Glomerular endothelial cell (primary cell): ENCODE data around the gene MTNR1B. TPM values are rescaled to one million over a fixed set of nuclear protein-coding genes. Genes with fewer than 3 reads are reported as not detected.

Source experiments
- DNase-seq: peaks from one replicate; pipeline ENCODE4 v3.0.0-alpha.2; 2011; ENCODE audit warnings: low read depth, low spot score; ENCODE audit errors: extremely low read depth
- total RNA-seq: library from RNA; depleted of rRNA; stranded (reverse); fragments of >200 nt; gene quantifications from 2 replicates; pipeline ENCODE4 v1.2.3, GENCODE V29; 2015

Gene MTNR1B
- total RNA-seq = not detected in 2 replicates

- DNase-seq = no peak
Measured at GRCh38 chr11:92969634-92970347, at the start of gene MTNR1B. MTNR1B (plus strand) TSS chr11:92969651; CDS start chr11:92969726, 75 bp downstream.

DNA sequence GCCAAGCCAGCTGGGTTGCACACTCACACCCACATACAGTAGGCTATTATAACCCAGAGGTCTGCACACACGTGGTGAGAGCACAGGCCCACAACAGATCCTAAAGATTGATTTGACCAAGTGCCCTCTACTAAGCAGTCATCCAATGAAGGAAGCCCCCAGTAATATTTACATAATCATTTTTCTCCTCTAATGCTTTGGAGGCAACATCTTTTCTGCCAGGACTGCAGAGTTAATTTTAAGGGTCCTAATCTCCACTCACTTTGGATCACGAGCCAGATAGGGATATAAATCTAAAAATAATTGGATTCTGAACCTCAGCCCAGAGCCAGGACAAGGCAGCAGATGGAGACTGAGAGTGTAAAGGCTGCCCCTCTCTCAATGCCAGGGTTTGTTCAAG lies 49.1 kb upstream of the MTNR1B start:
- no peak for DNase-seq

DNA sequence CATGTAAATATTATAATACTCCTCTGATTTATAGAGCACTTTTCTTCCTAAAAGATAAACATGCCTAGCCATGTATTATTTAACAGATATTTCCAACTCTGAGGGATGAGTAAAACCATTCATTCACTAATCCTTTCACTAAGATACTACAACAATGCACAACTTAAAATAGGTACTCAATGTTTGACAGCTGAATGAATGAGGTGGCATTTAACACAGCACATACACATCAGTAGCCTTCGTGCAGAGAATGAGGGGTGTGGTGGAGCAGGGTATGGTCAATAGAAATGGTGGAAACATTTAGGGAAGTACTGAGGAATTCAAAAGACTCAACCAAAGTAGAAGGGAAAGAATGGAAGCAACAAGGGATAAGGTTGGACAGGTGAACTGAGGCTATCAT lies 46.7 kb upstream of the MTNR1B start:
- DNase-seq = no peak

GRCh38 chr11:92929246-92929645 lies 40.2 kb upstream of the MTNR1B start:
- DNase-seq = no peak

DNA sequence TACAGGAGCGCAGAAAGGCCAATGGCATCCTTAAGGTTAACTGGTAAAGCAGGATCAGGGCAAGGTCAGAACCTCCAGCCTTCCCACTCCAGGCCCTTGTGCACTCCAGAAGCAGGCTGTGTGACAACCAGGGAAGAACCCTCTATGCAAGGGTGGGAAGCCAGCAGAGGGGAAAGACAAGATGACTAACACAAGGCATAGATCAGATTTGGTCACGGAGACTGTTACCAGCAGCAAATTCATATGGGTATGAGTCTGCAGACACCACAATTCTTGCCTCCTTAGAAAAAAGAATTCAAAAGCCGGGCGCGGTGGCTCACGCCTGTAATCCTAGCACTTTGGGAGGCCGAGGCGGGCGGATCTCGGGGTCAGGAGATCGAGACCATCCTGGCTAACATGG lies 39.8 kb upstream of the MTNR1B start:
- DNase-seq = no peak

DNA sequence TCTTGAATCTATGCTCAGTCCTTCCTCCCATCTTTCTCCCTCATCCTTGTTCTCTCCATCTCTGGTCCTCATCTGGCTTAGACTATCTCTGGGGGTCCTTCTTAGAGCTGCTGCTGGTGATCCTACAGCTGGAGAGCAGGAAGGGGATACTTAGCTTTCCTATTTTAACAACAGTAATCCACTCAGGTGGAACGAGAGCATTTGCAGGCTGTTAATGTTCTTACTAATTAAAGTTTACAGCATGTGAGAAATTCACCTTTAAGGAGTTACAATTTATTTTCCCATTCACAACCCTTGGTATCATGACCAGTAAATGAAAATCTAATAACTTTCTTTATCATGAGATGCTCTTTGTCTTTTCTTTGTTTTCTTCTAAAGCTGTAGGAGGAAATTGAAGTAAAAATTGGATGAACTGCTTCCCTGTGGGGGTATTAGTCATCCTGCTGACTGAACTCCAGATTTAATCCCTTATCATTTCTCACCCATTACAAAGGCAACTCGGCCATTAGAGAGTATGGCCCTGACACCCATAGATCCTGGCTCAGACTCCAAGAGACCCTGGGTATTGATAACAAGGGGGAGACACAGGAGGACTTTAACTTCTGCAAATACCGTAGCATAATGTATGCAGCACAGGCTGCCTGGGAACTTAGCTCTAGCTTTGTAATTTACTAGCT lies 37.6 kb upstream of the MTNR1B start:
- DNase-seq = no peak

GRCh38 chr11:92939305-92939704 lies 30.1 kb upstream of the MTNR1B start:
- DNase-seq = no peak

DNA sequence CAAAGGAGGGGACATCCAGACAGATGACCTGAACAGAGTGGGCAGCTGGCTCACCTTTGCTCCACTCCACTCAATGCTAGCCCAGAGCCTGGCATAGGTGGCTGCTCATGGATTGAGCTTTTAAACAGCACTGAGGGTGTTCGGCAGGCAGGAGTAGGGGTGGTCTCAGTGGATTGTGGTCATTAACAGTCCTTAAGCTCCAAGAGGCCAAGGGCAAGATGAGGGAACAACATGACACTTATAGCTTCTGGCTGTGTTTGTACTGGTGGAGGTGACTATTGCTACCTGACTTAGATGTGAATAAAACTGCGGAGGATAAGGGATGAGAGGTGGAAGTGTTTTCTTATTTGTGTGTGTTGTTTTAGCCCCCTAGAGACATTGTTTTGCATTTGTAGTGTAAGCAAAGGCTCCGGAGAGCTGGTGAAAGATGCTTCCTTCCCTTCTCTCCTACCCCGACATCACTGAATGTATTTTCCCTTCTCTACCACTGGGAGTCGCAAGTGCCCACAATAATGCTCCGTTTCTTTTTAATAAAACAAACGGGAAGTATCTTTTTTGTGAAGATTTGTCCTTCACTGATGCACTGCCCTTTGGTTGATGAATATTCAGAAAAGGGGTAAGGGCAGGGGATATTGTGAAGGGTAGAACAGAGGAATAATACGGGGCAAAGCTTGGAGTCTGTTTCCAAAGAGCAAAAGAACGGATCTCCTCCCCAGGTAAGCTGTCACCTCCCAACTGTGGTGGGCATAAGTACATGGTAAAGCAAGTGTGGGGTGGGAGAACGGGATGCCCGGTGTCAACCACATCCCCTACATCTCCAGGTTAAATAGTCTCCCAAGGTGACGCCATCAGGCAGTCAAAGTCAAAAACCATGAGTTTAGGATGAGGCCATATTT lies 27.5 kb upstream of the MTNR1B start:
- DNase-seq = no peak

- DNase-seq = no peak
Measured at GRCh38 chr11:92946707-92947106, 22.7 kb upstream of the MTNR1B start.

- DNase-seq = no peak
Measured at GRCh38 chr11:92948116-92948515, 21.3 kb upstream of the MTNR1B start.

DNA sequence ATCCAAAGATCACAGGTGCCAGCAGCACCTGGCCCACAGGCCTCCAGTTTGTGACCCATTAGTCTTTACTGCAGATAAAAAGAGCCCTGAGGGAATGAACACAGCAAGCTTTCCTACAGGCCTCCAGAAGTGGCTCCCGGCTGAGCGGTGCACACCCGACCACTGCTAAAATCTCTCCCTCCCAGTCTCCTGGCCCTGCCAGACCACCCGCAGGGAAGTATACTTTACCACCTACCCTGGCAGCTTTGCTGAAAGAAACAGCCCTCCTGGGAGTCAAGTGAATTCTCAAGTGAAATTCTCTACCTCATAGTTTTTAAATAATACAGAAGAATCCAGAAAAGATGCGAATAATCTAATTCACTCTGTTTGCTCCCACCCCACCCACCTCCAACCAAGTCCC lies 15.4 kb upstream of the MTNR1B start:
- no peak for DNase-seq

DNA sequence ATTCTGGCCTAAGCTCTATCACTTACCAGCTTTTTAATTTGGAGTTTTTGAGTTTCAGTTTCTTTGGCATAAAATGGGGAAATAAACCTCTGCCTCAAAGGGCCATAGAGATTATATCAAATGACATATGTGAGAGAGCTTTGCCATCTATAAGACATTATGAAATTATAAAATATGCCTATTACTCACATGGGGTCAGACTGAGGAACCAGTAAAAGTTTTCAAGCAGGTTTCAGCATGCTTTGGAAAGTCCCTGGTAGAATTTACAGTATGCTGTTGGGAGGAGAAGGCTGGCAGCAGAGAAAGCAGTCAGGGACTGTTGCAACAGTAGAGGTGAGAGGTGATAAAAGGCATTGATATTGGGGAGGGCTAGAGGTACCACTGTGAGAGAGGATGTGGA lies 13.6 kb upstream of the MTNR1B start:
- no peak for DNase-seq

GRCh38 chr11:92960886-92961285 lies 8.6 kb upstream of the MTNR1B start:
- no peak for DNase-seq

DNA sequence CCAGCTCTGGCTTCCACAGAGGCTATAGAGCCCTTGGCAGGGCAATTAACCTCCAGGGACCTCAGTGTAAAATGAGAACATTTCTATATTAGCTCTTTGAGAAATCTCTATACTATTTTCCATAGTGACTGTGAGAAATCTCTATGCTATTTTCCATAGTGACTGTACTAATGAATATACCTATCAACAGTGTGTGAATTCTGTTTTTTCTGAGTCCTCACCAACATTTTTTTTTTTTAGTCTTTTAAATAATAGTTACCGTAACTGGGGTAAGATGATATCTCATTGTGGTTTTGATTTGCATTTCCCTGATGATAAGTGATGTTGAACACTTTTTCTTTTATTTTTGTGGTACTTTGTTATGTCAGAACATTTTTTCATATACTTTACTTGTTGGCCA lies 7.0 kb upstream of the MTNR1B start:
- DNase-seq = no peak

DNA sequence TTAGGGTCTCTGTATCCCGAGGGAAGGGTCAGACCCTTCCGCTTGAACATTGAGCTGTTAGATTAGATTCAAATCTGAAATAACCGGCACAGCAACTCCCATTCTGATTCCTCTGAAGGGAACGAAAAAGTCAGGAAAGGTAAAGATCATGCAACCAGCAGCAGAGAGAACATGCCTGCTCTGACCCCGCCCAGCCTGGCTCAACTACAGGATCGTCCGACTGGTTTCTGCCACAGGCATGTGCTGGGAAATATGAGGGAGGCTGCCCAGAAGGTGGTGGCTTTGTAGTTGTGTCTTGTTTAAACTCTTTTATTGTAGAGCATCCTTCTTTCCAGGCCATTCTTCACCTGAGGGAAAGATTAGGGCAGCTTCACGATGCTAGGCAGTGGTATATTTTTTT lies 5.0 kb upstream of the MTNR1B start:
- no peak for DNase-seq

GRCh38 chr11:92965196-92965595 lies 4.3 kb upstream of the MTNR1B start:
- no peak for DNase-seq

GRCh38 chr11:92967178-92967577 lies 2.3 kb upstream of the MTNR1B start:
- DNase-seq = no peak

DNA sequence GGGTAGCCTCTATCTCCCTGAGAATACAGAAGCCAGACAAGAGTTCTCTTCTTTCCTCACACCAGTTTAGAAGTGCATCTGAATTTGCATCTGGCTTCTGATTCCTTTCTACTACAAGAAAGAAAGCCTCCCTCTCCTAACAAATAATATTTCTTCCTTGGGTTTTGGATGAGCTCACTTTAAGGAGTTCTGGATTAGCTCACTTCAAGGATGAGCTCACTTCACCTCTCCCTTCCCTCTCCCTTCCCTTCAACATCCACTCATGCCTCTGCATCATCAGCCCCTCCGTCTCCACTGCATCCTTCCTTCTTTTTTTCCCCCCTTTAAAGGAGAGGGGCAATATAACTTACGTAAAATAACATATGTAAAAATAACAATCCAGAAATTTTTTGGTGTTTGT lies 1.6 kb upstream of the MTNR1B start:
- DNase-seq = no peak

- no peak for DNase-seq
Measured at GRCh38 chr11:92969293-92969633, 188 bp upstream of the MTNR1B start.

DNA sequence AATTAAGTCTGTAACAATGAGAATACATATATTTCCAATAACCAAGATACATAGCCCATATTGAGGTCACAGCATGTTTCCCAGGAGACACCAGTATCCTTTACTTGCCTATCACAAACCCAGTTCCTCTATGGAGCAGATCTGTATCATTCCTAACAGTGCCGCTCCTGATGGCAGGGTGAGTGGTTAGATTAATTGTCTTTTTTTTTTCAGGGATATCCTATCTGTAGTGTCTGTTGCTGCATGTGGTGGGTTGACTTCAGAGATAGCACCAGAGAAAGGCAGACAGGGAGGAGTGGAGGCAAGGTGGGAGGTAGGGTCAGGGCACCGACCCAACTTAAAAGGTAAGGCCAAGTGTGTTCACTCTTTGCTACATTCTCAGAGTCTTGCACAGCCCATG lies 2.8 kb downstream of the MTNR1B start:
- DNase-seq = no peak

- no peak for DNase-seq
Measured at GRCh38 chr11:92975285-92975684, 5.8 kb downstream of the MTNR1B start.

GRCh38 chr11:92976681-92977080 lies 7.2 kb downstream of the MTNR1B start:
- no peak for DNase-seq
